ENCODE results near the gene SLC35F3.

The SLC35F3 gene

DNA sequence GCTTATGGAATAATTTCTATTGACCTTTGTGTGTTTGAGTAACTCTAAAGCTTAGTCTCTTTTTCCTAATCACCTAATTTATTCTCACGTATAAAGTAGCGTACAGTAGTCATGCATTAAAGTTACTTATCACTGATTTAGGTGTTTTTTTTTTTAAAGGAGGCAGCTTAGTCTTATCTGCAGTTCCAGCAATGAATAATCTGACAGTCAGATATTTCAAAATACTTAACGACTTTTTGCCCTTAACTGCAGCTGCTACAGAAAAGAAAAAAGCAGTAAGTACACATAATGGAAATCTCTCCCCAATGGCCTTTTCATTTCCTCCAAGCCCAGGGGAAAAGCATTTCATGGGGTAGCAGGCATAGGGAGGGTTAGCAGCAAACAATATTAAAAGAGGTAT is 54.6 kb downstream of the SLC35F3 start:
- TF ChIP-seq, protein P1, sequence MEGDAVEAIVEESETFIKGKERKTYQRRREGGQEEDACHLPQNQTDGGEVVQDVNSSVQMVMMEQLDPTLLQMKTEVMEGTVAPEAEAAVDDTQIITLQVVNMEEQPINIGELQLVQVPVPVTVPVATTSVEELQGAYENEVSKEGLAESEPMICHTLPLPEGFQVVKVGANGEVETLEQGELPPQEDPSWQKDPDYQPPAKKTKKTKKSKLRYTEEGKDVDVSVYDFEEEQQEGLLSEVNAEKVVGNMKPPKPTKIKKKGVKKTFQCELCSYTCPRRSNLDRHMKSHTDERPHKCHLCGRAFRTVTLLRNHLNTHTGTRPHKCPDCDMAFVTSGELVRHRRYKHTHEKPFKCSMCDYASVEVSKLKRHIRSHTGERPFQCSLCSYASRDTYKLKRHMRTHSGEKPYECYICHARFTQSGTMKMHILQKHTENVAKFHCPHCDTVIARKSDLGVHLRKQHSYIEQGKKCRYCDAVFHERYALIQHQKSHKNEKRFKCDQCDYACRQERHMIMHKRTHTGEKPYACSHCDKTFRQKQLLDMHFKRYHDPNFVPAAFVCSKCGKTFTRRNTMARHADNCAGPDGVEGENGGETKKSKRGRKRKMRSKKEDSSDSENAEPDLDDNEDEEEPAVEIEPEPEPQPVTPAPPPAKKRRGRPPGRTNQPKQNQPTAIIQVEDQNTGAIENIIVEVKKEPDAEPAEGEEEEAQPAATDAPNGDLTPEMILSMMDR (IDR thresholded peaks at IDR 0.05; ENCODE audit: extremely low read depth, insufficient read depth, missing control alignments) = no peak
- no peak for DNase-seq (ENCODE audit: low spot score)
- in situ Hi-C loops (cut with MboI; ENCODE audit: low pct_unique_long_range_greater_than_20kb, low sequenced_read_pairs, unreplicated experiment) = no loop called here

DNA sequence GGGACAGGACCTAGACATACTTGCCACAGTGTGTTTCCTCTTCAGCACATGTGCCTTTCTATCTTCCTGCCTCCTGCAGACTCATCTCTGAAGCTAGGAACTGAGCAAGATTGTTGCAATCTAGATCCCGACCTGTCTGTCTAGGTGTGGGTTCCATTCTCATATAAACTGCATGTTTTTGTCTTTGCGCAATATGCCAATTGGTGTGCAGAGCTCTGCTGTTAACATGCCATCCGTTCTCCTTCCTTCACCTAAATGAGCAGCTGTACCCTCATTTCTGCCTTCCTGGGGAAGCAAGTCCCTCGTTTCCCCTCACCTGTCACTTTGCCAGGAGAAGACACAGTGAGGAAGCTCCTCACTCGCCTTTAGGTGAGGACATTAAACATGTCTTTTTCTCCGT is 55.5 kb downstream of the SLC35F3 start:
- DNase-seq (ENCODE audit: low spot score) = no peak
- TF ChIP-seq, protein P1 (IDR thresholded peaks at IDR 0.05; ENCODE audit: extremely low read depth, insufficient read depth, missing control alignments) = no peak
- in situ Hi-C loops (cut with MboI; ENCODE audit: low pct_unique_long_range_greater_than_20kb, low sequenced_read_pairs, unreplicated experiment) = no loop called here

DNA sequence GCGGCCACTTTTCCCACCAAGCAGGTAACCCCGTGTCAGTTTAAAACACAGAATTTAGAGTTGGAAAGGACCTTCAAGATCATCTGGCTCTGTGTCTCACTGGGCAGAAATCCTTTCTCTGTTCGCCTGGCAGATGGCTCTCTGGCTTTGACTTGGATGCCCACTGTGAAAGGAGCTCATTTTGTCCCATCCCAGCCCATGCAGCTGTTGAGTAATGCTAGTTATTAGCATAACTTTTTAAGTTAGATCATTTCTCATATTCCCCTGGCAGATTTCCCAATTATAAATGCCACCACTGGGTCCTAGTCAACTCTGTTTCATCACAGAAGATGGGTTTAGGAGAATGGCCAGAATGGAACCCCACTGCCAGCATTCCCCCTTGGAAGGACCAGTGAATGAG is 55.9 kb downstream of the SLC35F3 start:
- no peak for DNase-seq (ENCODE audit: low spot score)
- TF ChIP-seq, protein P1 (IDR thresholded peaks at IDR 0.05; ENCODE audit: extremely low read depth, insufficient read depth, missing control alignments) = no peak
- in situ Hi-C loops (cut with MboI; ENCODE audit: low pct_unique_long_range_greater_than_20kb, low sequenced_read_pairs, unreplicated experiment) = no loop called here

DNA sequence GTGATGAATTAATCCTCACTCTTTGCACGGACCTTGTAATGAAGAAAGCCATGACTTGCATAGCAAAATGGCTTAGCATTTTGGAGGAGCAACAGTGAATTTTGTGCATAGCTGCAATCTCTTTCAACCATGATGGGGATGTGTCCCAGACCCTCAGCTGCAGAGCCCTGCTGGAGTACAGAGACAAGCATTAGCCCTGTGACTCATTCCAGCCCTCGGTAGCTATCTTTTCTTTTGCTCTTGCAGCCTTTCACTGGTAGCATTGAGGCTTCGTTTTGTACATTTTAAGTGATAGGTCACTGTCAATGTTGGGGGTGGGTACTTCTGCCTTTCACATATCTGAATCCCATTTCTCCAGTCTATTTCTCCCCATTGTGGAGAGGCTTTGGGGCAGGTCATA is 58.4 kb downstream of the SLC35F3 start:
- DNase-seq (ENCODE audit: low spot score) = no peak
- in situ Hi-C loops (cut with MboI; ENCODE audit: low pct_unique_long_range_greater_than_20kb, low sequenced_read_pairs, unreplicated experiment) = no loop called here
- TF ChIP-seq, protein P1 (IDR thresholded peaks at IDR 0.05; ENCODE audit: extremely low read depth, insufficient read depth, missing control alignments) = no peak

DNA sequence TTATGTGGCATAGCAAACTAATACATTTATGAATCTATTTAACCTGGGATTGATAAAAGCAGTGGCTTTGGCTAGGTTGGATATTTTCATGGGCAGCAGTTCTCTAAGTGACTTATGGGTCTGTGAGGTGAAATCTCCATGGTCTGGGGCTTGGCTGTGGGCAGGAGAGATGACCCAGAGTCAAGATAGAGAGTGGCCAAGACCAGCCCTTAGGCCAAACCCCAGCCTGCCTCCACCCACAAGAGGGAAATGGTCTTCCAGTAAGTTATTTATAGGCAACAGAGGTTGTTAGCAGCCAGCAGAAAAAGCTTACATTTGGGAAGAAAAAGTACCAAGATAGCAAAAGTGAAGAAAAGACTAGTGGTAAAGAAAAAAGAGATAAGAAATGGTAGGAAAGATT is 61.4 kb downstream of the SLC35F3 start:
- TF ChIP-seq, protein P1 (IDR thresholded peaks at IDR 0.05; ENCODE audit: extremely low read depth, insufficient read depth, missing control alignments) = no peak
- in situ Hi-C loops (cut with MboI; ENCODE audit: low pct_unique_long_range_greater_than_20kb, low sequenced_read_pairs, unreplicated experiment) = no loop called here

DNA sequence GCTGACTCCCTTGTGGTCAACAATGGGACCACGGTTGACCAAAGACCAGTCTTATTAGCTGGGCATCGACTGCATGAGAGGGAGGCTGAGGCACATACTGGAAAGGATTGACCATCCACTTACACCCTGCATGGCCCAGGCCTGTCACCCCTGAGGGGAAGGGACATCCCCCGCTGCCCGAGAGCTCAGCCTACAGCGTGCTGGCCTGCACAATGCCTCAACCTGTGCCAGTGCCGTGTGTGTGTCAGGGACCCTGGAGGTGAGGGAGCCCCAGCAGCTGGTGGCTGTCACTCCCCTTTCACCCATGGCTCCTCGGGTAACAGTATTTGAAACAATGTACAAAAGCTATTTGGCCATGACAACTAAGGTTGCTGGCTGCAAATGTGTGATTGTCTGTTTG is 67.3 kb downstream of the SLC35F3 start:
- no peak for DNase-seq (ENCODE audit: low spot score)
- in situ Hi-C loops (cut with MboI; ENCODE audit: low pct_unique_long_range_greater_than_20kb, low sequenced_read_pairs, unreplicated experiment) = no loop called here
- TF ChIP-seq, protein P1 (IDR thresholded peaks at IDR 0.05; ENCODE audit: extremely low read depth, insufficient read depth, missing control alignments) = no peak

More for the DNA sequence above, 61.4 kb downstream of the SLC35F3 start:
- DNase-seq (ENCODE audit: low spot score) = no peak

DNA sequence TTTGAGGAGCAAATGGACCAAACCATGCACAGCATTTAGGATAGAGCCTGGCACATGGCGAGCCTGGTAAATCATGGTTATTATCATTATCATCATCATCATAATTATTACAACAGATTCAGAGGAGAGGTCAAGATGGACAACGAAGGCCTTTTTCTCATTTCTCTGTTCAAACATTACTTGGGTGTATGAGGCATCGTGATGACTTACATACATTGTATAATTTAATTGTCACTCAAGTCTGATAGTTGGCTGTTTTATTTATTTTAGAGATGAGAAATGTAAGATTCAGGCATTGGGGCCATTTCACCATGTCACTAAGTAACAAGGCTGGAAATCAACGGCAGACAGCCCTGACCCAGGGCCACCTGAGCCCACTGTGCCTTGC is 68.1 kb downstream of the SLC35F3 start:
- in situ Hi-C loops (cut with MboI; ENCODE audit: low pct_unique_long_range_greater_than_20kb, low sequenced_read_pairs, unreplicated experiment) = no loop called here
- DNase-seq (ENCODE audit: low spot score) = no peak
- TF ChIP-seq, protein P1 (IDR thresholded peaks at IDR 0.05; ENCODE audit: extremely low read depth, insufficient read depth, missing control alignments) = no peak
